ENCODE data around the gene WWOX. TPM values are rescaled to one million over a fixed set of nuclear protein-coding genes. Genes with fewer than 3 reads are reported as not detected.

The WWOX gene
- polyA plus RNA-seq, 1 donor from 2014 or later, result 25.6 TPM

GRCh38 chr16:79109771-79110170 lies 1010.3 kb downstream of the WWOX start:
- Histone ChIP-seq H3F3A (ENCODE audit: insufficient read depth, low read length, poor library complexity, severe bottlenecking) (no peaks in the 10 kb centered on the region), H2AFZ (ENCODE audit: low read depth, low read length) (no peak overlapping the region), H3K36me3 (ENCODE audit: insufficient read depth, low read length) (no peaks in the 10 kb centered on the region), H3K27ac (ENCODE audit: low read length) (no peak overlapping the region), H3K4me2 (ENCODE audit: low read length) (no peak overlapping the region), H4K20me1 (ENCODE audit: insufficient read depth) (no peaks in the 10 kb centered on the region), H3K27me3 (ENCODE audit: insufficient read depth, low read depth, low read length) (no peaks in the 10 kb centered on the region), H3K9me3 (ENCODE audit: low read length) (no peaks in the 10 kb centered on the region), H3K79me2 (replicated peaks; ENCODE audit: insufficient read depth, low read length) (no peaks in the 10 kb centered on the region), H3K9ac (ENCODE audit: low read length) (no peak overlapping the region), H3K9me2 (ENCODE audit: insufficient read depth, low read length) (no peaks in the 10 kb centered on the region), H3K4me3 (ENCODE audit: low read length) (no peak overlapping the region)
- TF ChIP-seq POLR2AphosphoS5 (IDR thresholded peaks at IDR 0.05) (no peak), EZH2 (IDR thresholded peaks at IDR 0.05; ENCODE audit: borderline replicate concordance, insufficient read depth, low read length, poor library complexity, severe bottlenecking) (no peak), SMC3 (conservative IDR thresholded peaks at IDR 0.05; ENCODE audit: poor library complexity) (no peak), RAD21 (conservative IDR thresholded peaks at IDR 0.05) (no peak), EP300 (conservative IDR thresholded peaks at IDR 0.05; ENCODE audit: poor library complexity, severe bottlenecking) (no peak), MXI1 (conservative IDR thresholded peaks at IDR 0.05; ENCODE audit: poor library complexity, severe bottlenecking) (no peak)
- TF ChIP-seq, protein P1, sequence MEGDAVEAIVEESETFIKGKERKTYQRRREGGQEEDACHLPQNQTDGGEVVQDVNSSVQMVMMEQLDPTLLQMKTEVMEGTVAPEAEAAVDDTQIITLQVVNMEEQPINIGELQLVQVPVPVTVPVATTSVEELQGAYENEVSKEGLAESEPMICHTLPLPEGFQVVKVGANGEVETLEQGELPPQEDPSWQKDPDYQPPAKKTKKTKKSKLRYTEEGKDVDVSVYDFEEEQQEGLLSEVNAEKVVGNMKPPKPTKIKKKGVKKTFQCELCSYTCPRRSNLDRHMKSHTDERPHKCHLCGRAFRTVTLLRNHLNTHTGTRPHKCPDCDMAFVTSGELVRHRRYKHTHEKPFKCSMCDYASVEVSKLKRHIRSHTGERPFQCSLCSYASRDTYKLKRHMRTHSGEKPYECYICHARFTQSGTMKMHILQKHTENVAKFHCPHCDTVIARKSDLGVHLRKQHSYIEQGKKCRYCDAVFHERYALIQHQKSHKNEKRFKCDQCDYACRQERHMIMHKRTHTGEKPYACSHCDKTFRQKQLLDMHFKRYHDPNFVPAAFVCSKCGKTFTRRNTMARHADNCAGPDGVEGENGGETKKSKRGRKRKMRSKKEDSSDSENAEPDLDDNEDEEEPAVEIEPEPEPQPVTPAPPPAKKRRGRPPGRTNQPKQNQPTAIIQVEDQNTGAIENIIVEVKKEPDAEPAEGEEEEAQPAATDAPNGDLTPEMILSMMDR (IDR thresholded peaks at IDR 0.05; ENCODE audit: poor library complexity, severe bottlenecking), result no peak

DNA sequence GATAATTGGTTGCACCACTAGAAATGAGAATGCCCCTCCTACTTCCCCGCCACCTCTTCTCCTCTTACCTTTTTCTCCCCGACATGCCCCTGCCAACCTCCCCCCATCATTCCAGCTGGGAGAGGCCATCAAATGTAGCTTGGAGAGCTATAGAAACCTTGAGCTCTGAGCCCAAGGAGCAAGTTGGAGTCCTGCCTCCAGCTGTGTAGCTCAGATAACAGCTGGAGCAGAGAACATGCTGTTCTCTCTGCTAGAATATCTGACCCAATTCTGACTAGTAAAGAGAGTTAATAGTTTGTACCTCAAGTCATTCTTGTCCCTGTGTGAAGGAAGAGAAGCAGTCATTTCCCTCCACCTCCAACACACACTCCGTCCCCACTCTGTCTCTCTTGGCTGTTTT lies 1010.8 kb downstream of the WWOX start:
- Histone ChIP-seq H3K4me2 (ENCODE audit: low read length) (no peak overlapping the region), H3K9ac (ENCODE audit: low read length) (no peak overlapping the region), H3K79me2 (replicated peaks; ENCODE audit: insufficient read depth, low read length) (no peaks in the 10 kb centered on the region), H3K9me3 (ENCODE audit: low read length) (no peaks in the 10 kb centered on the region), H4K20me1 (ENCODE audit: insufficient read depth) (no peaks in the 10 kb centered on the region), H3K27ac (ENCODE audit: low read length) (no peak overlapping the region), H3K4me3 (ENCODE audit: low read length) (no peak overlapping the region), H3K36me3 (ENCODE audit: insufficient read depth, low read length) (no peaks in the 10 kb centered on the region), H3F3A (ENCODE audit: insufficient read depth, low read length, poor library complexity, severe bottlenecking) (no peaks in the 10 kb centered on the region), H3K9me2 (ENCODE audit: insufficient read depth, low read length) (no peaks in the 10 kb centered on the region), H2AFZ (ENCODE audit: low read depth, low read length) (no peak overlapping the region), H3K27me3 (ENCODE audit: insufficient read depth, low read depth, low read length) (no peaks in the 10 kb centered on the region)
- no peak for TF ChIP-seq EZH2 (IDR thresholded peaks at IDR 0.05; ENCODE audit: borderline replicate concordance, insufficient read depth, low read length, poor library complexity, severe bottlenecking)
- TF ChIP-seq RAD21 (conservative IDR thresholded peaks at IDR 0.05), result no peak
- TF ChIP-seq REST (IDR thresholded peaks at IDR 0.05; ENCODE audit: borderline replicate concordance), result no peak
- TF ChIP-seq POLR2AphosphoS5 (IDR thresholded peaks at IDR 0.05), result no peak
- TF ChIP-seq EP300 (conservative IDR thresholded peaks at IDR 0.05; ENCODE audit: poor library complexity, severe bottlenecking), result no peak
- TF ChIP-seq, protein P1 (IDR thresholded peaks at IDR 0.05; ENCODE audit: poor library complexity, severe bottlenecking), result no peak
- TF ChIP-seq TAF1 (IDR thresholded peaks at IDR 0.05; ENCODE audit: low read depth), result no peak
- TF ChIP-seq MXI1 (conservative IDR thresholded peaks at IDR 0.05; ENCODE audit: poor library complexity, severe bottlenecking), result no peak
- no peak for TF ChIP-seq SMC3 (conservative IDR thresholded peaks at IDR 0.05; ENCODE audit: poor library complexity)

Measured in neural cell (in vitro differentiated cells).